ENCODE measurements around the gene BRIX1. TPM values are rescaled to one million over a fixed set of nuclear protein-coding genes. Genes with fewer than 3 reads are reported as not detected.

BRIX1 gene, protein sequence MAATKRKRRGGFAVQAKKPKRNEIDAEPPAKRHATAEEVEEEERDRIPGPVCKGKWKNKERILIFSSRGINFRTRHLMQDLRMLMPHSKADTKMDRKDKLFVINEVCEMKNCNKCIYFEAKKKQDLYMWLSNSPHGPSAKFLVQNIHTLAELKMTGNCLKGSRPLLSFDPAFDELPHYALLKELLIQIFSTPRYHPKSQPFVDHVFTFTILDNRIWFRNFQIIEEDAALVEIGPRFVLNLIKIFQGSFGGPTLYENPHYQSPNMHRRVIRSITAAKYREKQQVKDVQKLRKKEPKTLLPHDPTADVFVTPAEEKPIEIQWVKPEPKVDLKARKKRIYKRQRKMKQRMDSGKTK
- total RNA-seq = 17.6 TPM
- long read RNA-seq, transcript BRIX1-201 (10 exons, 1,926 nt) = major isoform, 30 of 41 reads
- long read RNA-seq, partial matches to known transcripts = 1 of 41 reads
- long read RNA-seq, other reads (novel, unspliced or antisense) = 10 of 41 reads

DNA sequence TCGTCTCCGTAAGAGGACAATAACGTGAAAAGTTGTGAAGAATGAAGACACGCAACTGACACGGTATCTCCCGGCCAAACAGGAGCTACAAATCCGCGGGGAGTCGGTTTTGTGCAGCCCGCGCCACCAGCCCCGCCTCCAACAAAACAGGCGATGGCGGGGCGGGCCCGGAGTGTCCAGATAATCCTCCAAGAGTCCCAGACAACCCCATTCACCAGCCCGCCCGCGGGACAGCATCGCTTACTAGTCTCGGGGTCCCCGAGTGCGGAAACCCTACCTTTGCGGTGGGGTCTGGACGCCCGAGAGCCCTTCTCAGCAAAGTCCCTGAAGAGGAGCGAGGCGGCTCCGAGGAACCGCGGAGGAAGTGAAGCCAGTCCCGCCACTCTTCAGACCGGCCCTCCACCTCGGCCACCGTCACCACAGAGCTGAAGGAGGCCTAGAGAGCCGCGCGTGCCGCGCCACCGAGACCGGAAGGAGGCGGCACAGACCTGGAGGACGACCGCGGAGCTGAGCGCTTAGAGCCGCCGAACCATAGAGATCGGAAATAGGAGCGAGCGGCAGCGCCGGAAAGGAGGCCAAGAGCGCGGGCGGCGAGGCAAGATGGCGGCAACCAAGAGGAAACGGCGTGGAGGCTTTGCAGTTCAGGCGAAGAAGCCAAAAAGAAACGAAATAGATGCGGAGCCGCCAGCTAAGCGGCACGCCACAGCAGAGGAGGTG is at the start of gene BRIX1, which contains the start of gene RAD1:
BRIX1 (plus strand) TSS at position 573 of the 717 bp plus-strand sequence; CDS start at position 601, 28 bp downstream.
RAD1 (minus strand) TSS at position 366 of the 717 bp plus-strand sequence. CDS start 612 bp downstream, outside the sequence.
- peak; percentile 100 for ATAC-seq
- Histone ChIP-seq H3K36me3 (peaks cover 51% of the 10 kb centered on the region), H3K9me3 (no peaks in the 10 kb centered on the region), H3K4me3 (peak within 1 kb of the TSS; percentile 99), H3K27ac (peak within 1 kb of the TSS; percentile 92), H3K4me1 (peaks cover 27% of the 10 kb centered on the region), H3K27me3 (ENCODE audit: low read depth) (no peaks in the 10 kb centered on the region)
- DNase-seq = peak; percentile 99
- intact Hi-C loops (cut with DNase I) = no loop called here
- TF ChIP-seq, protein P1, sequence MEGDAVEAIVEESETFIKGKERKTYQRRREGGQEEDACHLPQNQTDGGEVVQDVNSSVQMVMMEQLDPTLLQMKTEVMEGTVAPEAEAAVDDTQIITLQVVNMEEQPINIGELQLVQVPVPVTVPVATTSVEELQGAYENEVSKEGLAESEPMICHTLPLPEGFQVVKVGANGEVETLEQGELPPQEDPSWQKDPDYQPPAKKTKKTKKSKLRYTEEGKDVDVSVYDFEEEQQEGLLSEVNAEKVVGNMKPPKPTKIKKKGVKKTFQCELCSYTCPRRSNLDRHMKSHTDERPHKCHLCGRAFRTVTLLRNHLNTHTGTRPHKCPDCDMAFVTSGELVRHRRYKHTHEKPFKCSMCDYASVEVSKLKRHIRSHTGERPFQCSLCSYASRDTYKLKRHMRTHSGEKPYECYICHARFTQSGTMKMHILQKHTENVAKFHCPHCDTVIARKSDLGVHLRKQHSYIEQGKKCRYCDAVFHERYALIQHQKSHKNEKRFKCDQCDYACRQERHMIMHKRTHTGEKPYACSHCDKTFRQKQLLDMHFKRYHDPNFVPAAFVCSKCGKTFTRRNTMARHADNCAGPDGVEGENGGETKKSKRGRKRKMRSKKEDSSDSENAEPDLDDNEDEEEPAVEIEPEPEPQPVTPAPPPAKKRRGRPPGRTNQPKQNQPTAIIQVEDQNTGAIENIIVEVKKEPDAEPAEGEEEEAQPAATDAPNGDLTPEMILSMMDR (IDR thresholded peaks at IDR 0.05) = peak; percentile 34

DNA sequence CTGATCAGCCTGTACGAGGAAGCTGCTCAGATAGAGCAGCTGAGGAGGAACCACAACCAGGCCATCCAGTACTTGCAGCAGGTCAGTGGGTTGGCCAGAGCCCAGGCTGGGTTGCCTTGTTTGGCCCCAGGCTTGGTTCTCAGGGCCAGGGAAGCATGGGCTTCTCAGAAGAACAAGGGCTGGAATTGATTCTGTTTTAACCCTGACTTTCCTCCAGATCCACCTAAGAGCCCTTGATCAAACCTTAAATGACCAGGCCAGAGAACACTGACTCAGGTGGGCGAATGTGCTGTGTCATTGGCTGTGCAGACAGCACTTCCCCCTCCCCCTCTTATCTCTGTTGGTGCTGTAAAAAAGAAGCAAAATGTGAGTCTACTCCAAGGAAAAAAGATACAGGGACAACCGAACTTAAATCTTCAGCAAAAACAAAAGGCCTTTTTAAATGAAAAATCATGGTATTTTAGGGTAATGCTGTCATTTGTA is 48.5 kb upstream of the BRIX1 start:
- Histone ChIP-seq H3K27ac (no peak overlapping the region), H3K36me3 (no peaks in the 10 kb centered on the region), H3K4me3 (no peak overlapping the region), H3K9me3 (no peaks in the 10 kb centered on the region), H3K27me3 (ENCODE audit: low read depth) (no peaks in the 10 kb centered on the region), H3K4me1 (no peaks in the 10 kb centered on the region)
- no peak for DNase-seq
- intact Hi-C loops (cut with DNase I) = no loop called here
- peak in 1 of 2 donors; percentile 50 for ATAC-seq
- TF ChIP-seq, protein P1 (IDR thresholded peaks at IDR 0.05) = no peak

DNA sequence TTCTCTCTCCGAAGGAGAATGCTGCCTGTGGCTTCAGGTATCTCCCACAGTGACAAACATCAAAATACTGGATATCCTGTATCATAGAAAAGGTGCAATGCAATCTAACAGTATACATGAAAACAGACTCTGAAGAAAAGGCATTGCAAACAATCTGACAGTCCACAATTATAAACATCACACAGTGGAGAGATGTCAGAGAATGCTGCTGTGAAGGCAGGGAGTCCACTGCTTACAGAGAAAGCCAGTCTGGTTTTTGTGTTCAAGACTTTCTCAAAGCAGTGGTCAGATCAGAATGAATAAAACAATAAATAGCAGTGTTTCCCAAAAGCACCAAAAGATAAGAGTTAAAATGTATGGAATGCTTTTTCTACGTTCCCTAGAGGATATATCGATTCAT is 47.9 kb upstream of the BRIX1 start:
- ATAC-seq = no peak

DNA sequence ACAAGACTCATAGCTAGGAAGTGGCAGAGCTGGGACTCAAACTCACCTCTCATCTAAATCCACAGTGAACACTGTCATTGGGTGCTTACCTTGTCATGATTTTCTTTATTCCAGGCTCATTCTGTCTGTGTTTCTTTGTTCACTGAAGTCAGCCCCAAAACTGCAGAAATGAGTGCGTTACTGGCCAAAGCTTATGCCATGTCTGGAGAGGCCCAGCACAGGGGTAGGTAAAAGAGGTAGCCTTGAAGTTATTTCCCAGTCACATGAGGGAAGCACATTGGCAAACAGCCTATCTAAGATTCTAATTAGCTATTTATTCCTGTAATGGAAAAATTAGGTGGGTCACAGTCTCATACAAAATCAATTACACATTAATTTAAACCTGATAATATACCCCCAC is 46.7 kb upstream of the BRIX1 start:
- Histone ChIP-seq H3K9me3 (no peaks in the 10 kb centered on the region), H3K4me1 (no peaks in the 10 kb centered on the region), H3K4me3 (no peak overlapping the region), H3K27ac (no peak overlapping the region), H3K36me3 (no peaks in the 10 kb centered on the region), H3K27me3 (ENCODE audit: low read depth) (no peaks in the 10 kb centered on the region)
- no peak for ATAC-seq
- TF ChIP-seq, protein P1 (IDR thresholded peaks at IDR 0.05) = no peak
- intact Hi-C loops (cut with DNase I) = no loop called here
- DNase-seq = no peak

More for the DNA sequence above, 47.9 kb upstream of the BRIX1 start:
- Histone ChIP-seq H3K9me3 (no peaks in the 10 kb centered on the region), H3K36me3 (no peaks in the 10 kb centered on the region), H3K27ac (no peak overlapping the region), H3K4me3 (no peak overlapping the region), H3K4me1 (no peaks in the 10 kb centered on the region), H3K27me3 (ENCODE audit: low read depth) (no peaks in the 10 kb centered on the region)
- TF ChIP-seq, protein P1 (IDR thresholded peaks at IDR 0.05) = no peak
- intact Hi-C loops (cut with DNase I) = no loop called here
- no peak for DNase-seq

DNA sequence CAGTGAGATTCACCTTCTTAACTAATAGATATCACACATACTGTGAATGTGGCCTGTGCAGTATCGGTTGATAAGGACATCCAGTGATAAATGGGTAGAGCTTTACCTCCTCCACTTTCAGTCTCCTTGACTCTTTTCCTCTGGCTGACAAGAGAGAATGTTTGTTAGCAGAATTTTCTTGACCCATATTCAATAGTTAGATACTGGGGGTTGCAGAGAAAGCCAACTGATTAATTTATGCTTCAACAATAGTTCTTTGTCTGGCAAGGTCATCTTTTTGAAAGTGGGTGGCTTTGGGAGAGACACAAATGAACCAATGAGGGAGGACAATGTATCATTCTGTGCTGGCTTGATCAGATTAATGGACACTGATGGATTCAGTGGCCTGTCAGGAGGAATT is 46.3 kb upstream of the BRIX1 start:
- no peaks in the 10 kb centered on the region for H3K36me3 ChIP-seq
- no peaks in the 10 kb centered on the region for H3K4me1 ChIP-seq
- DNase-seq = no peak
- no peak overlapping the region for H3K27ac ChIP-seq
- H3K27me3 ChIP-seq (ENCODE audit: low read depth) = no peaks in the 10 kb centered on the region
- intact Hi-C loops (cut with DNase I) = no loop called here
- TF ChIP-seq, protein P1 (IDR thresholded peaks at IDR 0.05) = no peak
- ATAC-seq = no peak
- no peak overlapping the region for H3K4me3 ChIP-seq
- H3K9me3 ChIP-seq = no peaks in the 10 kb centered on the region

All from lower lobe of right lung (tissue), 2 donors.